ENCODE results near the gene LGI4.

DNA sequence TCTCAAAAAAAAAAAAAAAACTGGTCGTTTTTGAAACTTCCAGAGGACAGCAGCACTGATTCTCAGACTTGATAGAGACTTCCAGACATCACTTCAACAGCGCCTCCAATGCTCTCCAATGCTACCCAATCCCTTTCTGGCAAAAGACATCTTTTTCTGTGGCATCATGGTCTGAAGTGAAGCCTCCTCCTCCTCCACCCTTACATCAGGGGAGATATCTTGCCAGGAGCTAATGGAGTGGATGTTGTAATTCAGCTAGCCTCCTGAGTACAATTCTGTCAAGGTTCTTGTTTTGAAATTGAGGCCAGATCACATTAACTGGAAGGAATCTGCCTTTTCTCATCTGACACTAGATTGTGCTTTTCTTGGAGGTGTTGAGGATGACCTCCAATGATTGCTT lies 43.8 kb upstream of the LGI4 start:
- TF ChIP-seq, protein P1, sequence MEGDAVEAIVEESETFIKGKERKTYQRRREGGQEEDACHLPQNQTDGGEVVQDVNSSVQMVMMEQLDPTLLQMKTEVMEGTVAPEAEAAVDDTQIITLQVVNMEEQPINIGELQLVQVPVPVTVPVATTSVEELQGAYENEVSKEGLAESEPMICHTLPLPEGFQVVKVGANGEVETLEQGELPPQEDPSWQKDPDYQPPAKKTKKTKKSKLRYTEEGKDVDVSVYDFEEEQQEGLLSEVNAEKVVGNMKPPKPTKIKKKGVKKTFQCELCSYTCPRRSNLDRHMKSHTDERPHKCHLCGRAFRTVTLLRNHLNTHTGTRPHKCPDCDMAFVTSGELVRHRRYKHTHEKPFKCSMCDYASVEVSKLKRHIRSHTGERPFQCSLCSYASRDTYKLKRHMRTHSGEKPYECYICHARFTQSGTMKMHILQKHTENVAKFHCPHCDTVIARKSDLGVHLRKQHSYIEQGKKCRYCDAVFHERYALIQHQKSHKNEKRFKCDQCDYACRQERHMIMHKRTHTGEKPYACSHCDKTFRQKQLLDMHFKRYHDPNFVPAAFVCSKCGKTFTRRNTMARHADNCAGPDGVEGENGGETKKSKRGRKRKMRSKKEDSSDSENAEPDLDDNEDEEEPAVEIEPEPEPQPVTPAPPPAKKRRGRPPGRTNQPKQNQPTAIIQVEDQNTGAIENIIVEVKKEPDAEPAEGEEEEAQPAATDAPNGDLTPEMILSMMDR (IDR thresholded peaks at IDR 0.05; ENCODE audit: insufficient read depth, low read length, poor library complexity, severe bottlenecking), result no peak
- TF ChIP-seq EZH2phosphoT487 (conservative IDR thresholded peaks at IDR 0.05; ENCODE audit: low read length), result no peak
